PFSK-1 (cell line): ENCODE data around the gene CTNND2.

Experiments
- FOXP2 ChIP-seq: optimal IDR thresholded peaks from 2 replicates; pipeline ENCODE3; 2011; ENCODE audit warnings: borderline replicate concordance, control low read depth, inconsistent platforms; ENCODE audit not compliant: insufficient read depth; ENCODE audit errors: extremely low read length, extremely low read depth
- POLR2AphosphoS5 ChIP-seq: IDR thresholded peaks from 2 replicates; pipeline ENCODE4 v1.6.1; 2012; ENCODE audit warnings: low read depth, mild to moderate bottlenecking, control low read depth, low read length, moderate library complexity
- SIN3A ChIP-seq: IDR thresholded peaks from 2 replicates; pipeline ENCODE4 v1.6.1; 2012; ENCODE audit warnings: mild to moderate bottlenecking, low read length, moderate library complexity, borderline replicate concordance; ENCODE audit not compliant: insufficient read depth
- TAF1 ChIP-seq: IDR thresholded peaks from 2 replicates; pipeline ENCODE4 v1.6.1; 2012; ENCODE audit warnings: low read length, control low read depth, borderline replicate concordance; ENCODE audit not compliant: insufficient read depth
- TF ChIP-seq, protein P1 (sequence below), 2 experiments: IDR thresholded peaks; 2 replicates each; pipeline versions ENCODE4 v1.6.1 to v1.8.0; 2011 to 2012; ENCODE audit warnings: low read depth in 2 of 2, low read length in 2 of 2, control low read depth in 1 of 2, inconsistent platforms in 1 of 2, mild to moderate bottlenecking in 1 of 2, moderate library complexity in 1 of 2; ENCODE audit not compliant: insufficient read depth in 1 of 2

Gene CTNND2

DNA sequence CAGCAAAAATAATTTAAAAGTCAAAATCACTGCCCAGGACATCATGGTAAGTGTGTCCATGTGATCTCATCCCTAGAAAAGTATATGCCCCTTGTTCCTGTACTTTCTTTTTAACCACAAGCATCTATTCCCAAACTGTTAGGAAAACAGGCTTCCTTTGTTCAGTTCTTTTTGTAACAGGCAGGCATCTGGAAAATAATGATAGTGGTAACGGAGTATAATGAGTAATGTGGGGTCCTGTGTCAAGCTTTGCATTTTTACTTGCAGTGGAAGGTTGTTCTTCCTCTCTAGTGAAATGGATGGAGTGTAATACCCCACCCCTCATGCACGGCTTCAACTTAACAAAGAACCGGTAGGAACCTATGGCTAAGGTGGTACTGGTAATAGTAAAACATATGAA is 532.1 kb downstream of the CTNND2 start:
- TF ChIP-seq POLR2AphosphoS5 (no peak), FOXP2 (no peak), TAF1 (no peak), SIN3A (no peak)
- TF ChIP-seq, protein P1, sequence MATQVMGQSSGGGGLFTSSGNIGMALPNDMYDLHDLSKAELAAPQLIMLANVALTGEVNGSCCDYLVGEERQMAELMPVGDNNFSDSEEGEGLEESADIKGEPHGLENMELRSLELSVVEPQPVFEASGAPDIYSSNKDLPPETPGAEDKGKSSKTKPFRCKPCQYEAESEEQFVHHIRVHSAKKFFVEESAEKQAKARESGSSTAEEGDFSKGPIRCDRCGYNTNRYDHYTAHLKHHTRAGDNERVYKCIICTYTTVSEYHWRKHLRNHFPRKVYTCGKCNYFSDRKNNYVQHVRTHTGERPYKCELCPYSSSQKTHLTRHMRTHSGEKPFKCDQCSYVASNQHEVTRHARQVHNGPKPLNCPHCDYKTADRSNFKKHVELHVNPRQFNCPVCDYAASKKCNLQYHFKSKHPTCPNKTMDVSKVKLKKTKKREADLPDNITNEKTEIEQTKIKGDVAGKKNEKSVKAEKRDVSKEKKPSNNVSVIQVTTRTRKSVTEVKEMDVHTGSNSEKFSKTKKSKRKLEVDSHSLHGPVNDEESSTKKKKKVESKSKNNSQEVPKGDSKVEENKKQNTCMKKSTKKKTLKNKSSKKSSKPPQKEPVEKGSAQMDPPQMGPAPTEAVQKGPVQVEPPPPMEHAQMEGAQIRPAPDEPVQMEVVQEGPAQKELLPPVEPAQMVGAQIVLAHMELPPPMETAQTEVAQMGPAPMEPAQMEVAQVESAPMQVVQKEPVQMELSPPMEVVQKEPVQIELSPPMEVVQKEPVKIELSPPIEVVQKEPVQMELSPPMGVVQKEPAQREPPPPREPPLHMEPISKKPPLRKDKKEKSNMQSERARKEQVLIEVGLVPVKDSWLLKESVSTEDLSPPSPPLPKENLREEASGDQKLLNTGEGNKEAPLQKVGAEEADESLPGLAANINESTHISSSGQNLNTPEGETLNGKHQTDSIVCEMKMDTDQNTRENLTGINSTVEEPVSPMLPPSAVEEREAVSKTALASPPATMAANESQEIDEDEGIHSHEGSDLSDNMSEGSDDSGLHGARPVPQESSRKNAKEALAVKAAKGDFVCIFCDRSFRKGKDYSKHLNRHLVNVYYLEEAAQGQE (IDR thresholded peaks at IDR 0.05; ENCODE audit: insufficient read depth in 1 of 2, low read depth in 2 of 2, low read length in 2 of 2) = no peak

DNA sequence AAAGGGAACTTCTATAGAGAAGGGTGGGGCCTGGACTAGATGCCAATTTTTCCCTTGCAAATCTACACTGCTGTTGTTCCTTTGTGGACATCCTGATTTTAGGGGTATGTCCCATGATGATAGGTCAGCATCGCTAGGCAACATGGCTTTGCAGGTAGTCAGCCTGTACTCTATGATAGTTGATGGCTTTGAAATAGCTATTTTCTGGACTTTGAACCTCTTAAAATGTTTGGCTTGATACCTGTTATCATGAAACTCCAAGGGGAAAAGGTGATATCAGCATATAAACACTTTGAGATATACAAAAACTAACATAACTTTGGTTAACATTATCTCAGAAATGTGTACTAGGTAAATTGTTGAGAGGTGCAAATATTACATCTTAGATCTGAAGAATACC is 533.2 kb downstream of the CTNND2 start:
- TF ChIP-seq POLR2AphosphoS5 (no peak), SIN3A (no peak), TAF1 (no peak), FOXP2 (no peak)
- TF ChIP-seq, protein P1 (IDR thresholded peaks at IDR 0.05; ENCODE audit: insufficient read depth in 1 of 2, low read depth in 2 of 2, low read length in 2 of 2) = no peak

DNA sequence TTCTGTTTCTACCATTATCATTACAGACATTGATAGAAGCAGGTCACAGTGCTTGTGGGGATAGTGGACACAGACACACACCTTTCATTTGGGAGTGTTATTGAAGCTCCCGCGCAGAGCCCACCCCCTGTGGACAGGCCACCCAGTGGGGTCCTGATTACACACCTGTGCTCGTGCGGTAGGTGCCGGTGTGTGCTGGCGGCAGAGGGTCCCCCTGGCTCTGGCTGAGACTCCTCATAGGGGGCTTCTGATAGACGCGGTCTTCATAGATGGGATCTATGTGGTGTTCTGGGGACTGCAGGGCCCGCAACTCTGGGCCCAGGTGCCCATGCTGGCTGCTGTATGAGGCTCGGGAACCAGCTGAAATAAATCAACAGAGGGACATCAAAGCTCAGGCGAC is 539.7 kb downstream of the CTNND2 start:
- TF ChIP-seq SIN3A = no peak
- TF ChIP-seq FOXP2 = no peak
- TF ChIP-seq TAF1 = no peak
- no peak for TF ChIP-seq POLR2AphosphoS5
- TF ChIP-seq, protein P1 (IDR thresholded peaks at IDR 0.05; ENCODE audit: insufficient read depth in 1 of 2, low read depth in 2 of 2, low read length in 2 of 2) = no peak

DNA sequence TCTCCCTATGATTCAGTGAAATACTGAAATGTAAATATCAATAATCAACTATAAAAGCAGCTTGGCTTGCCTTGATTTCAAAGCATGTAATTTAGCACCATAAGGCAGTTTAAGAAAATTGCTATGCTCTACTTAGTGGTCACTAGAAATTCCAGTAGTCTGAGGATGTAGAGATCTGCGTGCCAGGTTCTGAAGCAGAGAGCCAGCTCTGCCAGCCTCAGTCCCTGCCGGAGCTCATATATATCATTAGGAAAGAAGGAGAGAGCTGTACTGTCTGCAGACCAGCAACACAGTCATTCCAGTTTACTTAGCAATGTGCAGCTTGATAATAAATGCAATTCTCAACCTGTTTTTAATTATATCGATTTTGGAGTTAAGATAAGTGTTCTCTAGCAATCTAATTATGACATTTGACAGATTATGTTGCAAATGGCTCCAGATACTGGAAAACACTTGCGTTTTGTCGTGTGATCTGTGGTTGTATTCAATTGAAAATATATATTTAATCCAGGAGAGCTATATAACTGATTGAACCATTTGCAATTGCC is 540.5 kb downstream of the CTNND2 start:
- TF ChIP-seq TAF1 (no peak), SIN3A (no peak), FOXP2 (no peak)

DNA sequence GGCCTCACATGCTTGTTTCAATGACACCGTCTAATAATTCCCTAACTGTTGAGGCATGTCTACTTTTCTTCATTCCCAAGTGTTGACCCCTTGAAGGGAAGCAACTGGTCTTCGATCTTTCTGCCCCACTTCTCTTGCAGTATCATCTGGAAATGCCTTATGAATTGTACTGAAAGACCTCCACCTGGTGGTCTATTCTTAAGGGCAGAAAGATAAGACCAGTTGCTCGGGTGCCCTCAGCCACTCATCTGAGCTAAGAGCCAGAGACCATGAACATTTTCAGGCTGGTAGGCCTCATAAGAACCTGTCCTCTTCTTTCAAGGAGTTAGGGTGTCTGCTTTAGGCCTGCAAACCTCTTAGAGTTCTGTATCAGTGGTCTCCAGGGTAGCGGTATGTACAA is 542.5 kb downstream of the CTNND2 start:
- TF ChIP-seq TAF1 (no peak), POLR2AphosphoS5 (no peak), SIN3A (no peak), FOXP2 (no peak)
- TF ChIP-seq, protein P1 (IDR thresholded peaks at IDR 0.05; ENCODE audit: insufficient read depth in 1 of 2, low read depth in 2 of 2, low read length in 2 of 2) = no peak
